AG09309 (cell line): ENCODE data around the gene IWS1.

Experiments used
- DNase-seq: peaks from one replicate; pipeline ENCODE4 v3.0.0-alpha.2; 2010; ENCODE audit warnings: low read depth
- H3K4me3 ChIP-seq: 2 replicates; pipeline ENCODE4 v1.5.1; 2011; ENCODE audit warnings: mild to moderate bottlenecking, low read depth, low read length, moderate library complexity; ENCODE audit not compliant: control insufficient read depth
- TF ChIP-seq, protein P1 (sequence below): IDR thresholded peaks from 2 replicates; pipeline ENCODE4 v1.5.1; 2011; ENCODE audit warnings: mild to moderate bottlenecking, low read depth, low read length, inconsistent platforms; ENCODE audit not compliant: insufficient read depth, control insufficient read depth; ENCODE audit errors: missing control alignments

IWS1 gene

DNA sequence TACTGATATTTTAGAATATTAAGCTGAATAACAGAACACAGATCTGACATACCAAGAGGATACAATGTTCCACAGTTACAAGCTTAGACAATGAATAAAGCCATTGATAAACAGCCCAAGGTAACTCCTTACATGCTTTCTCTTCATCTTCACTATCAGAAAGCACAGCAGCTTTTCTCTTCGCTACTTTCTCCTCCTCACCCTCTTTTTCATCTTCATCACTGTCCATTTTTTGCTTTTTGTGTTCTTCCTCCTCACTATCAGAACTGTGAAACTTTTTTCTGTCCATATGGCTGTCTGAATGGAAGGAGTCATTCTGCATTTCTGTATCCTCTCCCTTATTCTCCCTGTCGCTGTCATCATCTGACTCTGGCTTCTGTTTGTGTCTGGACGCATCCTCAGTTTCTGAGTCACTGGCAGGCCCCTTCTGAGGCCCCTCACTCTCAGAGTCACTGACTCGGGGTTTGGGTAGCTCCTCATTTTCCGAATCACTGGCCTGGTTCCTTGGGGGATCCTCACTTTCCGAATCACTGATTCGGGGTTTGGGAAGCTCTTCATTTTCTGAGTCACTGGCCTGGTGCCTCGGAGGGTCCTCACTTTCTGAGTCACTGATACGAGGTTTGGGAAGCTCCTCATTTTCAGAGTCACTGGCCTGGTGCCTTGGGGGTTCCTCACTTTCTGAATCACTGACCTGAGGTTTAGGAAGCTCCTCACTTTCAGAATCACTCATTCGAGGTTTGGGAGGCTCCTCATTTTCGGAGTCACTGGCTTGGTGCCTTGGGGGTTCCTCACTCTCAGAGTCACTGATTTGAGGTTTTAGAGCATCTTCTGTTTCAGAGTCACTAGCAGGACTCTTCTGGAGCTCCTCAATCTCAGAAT is 21.5 kb downstream of the IWS1 start:
- no peak for DNase-seq
- no peak overlapping the region for H3K4me3 ChIP-seq
- TF ChIP-seq, protein P1, sequence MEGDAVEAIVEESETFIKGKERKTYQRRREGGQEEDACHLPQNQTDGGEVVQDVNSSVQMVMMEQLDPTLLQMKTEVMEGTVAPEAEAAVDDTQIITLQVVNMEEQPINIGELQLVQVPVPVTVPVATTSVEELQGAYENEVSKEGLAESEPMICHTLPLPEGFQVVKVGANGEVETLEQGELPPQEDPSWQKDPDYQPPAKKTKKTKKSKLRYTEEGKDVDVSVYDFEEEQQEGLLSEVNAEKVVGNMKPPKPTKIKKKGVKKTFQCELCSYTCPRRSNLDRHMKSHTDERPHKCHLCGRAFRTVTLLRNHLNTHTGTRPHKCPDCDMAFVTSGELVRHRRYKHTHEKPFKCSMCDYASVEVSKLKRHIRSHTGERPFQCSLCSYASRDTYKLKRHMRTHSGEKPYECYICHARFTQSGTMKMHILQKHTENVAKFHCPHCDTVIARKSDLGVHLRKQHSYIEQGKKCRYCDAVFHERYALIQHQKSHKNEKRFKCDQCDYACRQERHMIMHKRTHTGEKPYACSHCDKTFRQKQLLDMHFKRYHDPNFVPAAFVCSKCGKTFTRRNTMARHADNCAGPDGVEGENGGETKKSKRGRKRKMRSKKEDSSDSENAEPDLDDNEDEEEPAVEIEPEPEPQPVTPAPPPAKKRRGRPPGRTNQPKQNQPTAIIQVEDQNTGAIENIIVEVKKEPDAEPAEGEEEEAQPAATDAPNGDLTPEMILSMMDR = no peak

DNA sequence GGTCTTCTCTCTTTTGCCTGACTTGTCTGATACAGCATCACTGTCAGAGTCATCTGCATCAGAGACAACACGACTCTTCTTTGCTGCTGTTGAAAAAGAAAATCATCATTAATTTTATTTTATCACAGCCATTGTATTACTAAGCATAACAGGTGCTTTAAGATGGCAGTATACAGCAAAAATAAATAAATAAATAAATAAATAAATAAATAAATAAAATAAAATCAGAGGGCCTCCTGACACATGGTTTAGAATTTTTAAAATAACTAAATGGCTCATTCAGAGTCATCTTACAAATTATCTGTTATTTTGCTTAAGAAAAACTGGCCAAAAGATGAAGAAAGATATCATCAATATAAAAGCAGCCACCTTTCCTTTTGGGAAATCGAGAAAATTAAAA is 22.8 kb downstream of the IWS1 start:
- DNase-seq = no peak
- TF ChIP-seq, protein P1 = no peak
- H3K4me3 ChIP-seq = no peak overlapping the region

GRCh38 chr2:127498386-127498785 is 27.9 kb downstream of the IWS1 start:
- no peak for DNase-seq
- TF ChIP-seq, protein P1 = no peak

GRCh38 chr2:127490283-127490682 is 36.0 kb downstream of the IWS1 start:
- TF ChIP-seq, protein P1 = no peak
- DNase-seq = no peak
- H3K4me3 ChIP-seq = no peak overlapping the region

More at GRCh38 chr2:127498386-127498785, 27.9 kb downstream of the IWS1 start:
- no peak overlapping the region for H3K4me3 ChIP-seq

GRCh38 chr2:127486247-127487058 is 39.8 kb downstream of the IWS1 start:
- H3K4me3 ChIP-seq = no peak overlapping the region
- TF ChIP-seq, protein P1 = no peak
- no peak for DNase-seq

DNA sequence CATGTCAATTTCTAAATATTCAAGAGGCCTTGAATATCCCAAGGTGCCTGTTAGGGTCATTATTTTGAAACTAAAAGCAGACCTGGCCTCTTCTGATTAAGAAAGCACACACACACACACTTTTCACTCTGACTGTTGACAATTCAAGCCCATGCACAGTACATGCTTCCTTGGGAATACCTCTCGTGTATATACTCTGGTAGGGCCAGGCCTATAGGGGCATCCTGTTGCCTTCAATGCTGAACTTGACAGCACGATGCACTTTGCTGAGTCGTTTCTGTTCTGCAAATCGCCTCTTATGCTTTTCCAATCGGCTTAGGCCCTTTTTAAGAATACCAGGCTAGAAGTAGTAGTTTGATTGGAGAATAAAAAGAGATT is 40.6 kb downstream of the IWS1 start:
- TF ChIP-seq, protein P1 = no peak
- no peak overlapping the region for H3K4me3 ChIP-seq
- no peak for DNase-seq
